Measurements from ENCODE around the gene SH3YL1. TPM values are rescaled to one million over a fixed set of nuclear protein-coding genes. Genes with fewer than 3 reads are reported as not detected.

SH3YL1 gene
- total and polyA plus RNA-seq, 3 experiments from 2014 or later: 16.6 to 21.8 (median 19.7) TPM

DNA sequence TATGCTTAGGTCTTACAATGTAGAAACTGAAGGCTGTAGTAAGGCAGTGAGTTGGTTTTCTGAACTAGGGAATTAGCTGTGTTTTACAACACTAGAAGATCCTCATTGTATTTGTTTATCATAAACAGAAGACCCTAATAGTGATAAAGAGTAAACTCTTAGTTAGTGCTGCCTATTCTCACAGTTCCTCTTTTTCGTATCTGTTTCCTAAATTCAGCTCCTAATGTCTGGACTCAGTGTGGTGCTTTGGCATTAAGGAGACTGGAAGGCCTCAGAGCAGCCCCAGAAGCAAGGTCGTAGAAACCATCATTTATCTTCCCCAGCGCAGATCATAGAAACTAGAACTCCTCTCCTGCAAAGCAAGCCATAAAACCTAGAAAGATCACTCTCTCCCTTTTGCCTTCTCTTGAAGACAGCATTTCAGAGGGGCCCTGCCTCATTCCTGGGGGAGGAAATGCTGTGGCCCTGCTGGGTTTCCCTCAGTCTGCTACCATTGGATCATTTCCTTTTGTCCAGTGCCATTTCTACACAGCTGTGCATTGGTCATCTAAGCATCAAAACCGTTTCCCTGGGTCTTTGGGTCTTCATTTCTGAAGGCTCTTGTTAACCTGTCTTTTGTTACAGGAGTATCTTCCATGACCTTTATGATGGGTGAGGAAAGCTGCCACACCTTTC, 5.7 kb upstream of the SH3YL1 start:
- Histone ChIP-seq H3K9me3 (ENCODE audit: low read length) (no peaks in the 10 kb centered on the region), H3K36me3 (ENCODE audit: insufficient read depth, low read length) (peaks cover 21% of the 10 kb centered on the region), H3K27me3 (ENCODE audit: insufficient read depth, low read length, poor library complexity, severe bottlenecking) (no peaks in the 10 kb centered on the region), H3K4me3 (ENCODE audit: low read length) (no peak overlapping the region), H3K4me1 (ENCODE audit: insufficient read depth, low read length) (peaks cover 43% of the 10 kb centered on the region), H3K27ac (ENCODE audit: low read depth, low read length) (no peak overlapping the region)
- Mint-ChIP-seq H3K9me3 (no peaks in the 10 kb centered on the region), H3K27me3 (no peaks in the 10 kb centered on the region), H3K4me3 (peak overlapping the region in 1 of 7 donors; percentile 19), H3K27ac (peak overlapping the region in 2 of 8 donors; percentile 55 to 71), H3K4me1 (peaks cover 55 to 88% (median 63%) of the 10 kb centered on the region in 3 donors), H3K36me3 (peaks cover 0 to 60% (median 8%) of the 10 kb centered on the region in 3 donors)
- ChIA-PET CTCF (no interaction called here), POLR2A (no interaction called here)
- DNase-seq: no peak

DNA sequence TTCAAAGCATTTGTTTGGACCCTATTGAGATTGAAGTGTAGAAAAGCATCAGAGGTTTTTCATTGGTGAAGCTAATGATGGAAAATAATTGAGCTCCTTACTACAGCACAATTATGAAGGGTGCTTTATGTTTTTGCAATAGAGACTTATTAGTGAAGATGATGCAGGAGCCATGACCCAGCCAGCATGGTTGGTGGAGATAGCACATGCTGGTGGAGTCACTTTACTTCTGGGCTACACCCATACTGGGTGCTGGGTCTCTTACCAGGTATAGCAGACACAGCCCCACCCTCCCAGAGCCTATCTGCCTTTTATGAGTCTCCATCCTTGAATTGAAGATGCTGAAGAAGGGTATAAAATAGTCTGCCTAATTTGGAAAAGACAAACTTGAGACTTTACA, 4.5 kb upstream of the SH3YL1 start:
- H3K4me3 ChIP-seq (ENCODE audit: low read length): no peak overlapping the region
- no peaks in the 10 kb centered on the region for H3K27me3 ChIP-seq (ENCODE audit: insufficient read depth, low read length, poor library complexity, severe bottlenecking)
- H3K4me1 ChIP-seq (ENCODE audit: insufficient read depth, low read length): peaks cover 49% of the 10 kb centered on the region
- H3K36me3 ChIP-seq (ENCODE audit: insufficient read depth, low read length): peaks cover 15% of the 10 kb centered on the region
- H3K9me3 ChIP-seq (ENCODE audit: low read length): no peaks in the 10 kb centered on the region
- ChIA-PET POLR2A (no interaction called here), CTCF (no interaction called here)
- Mint-ChIP-seq H3K9me3 (no peaks in the 10 kb centered on the region), H3K4me3 (no peak overlapping the region), H3K27me3 (no peaks in the 10 kb centered on the region), H3K4me1 (peaks cover 56 to 88% (median 63%) of the 10 kb centered on the region in 3 donors), H3K27ac (peak overlapping the region in 2 of 8 donors; percentile 37 to 38), H3K36me3 (peaks cover 0 to 53% (median 8%) of the 10 kb centered on the region in 3 donors)
- H3K27ac ChIP-seq (ENCODE audit: low read depth, low read length): no peak overlapping the region
- DNase-seq: no peak

DNA sequence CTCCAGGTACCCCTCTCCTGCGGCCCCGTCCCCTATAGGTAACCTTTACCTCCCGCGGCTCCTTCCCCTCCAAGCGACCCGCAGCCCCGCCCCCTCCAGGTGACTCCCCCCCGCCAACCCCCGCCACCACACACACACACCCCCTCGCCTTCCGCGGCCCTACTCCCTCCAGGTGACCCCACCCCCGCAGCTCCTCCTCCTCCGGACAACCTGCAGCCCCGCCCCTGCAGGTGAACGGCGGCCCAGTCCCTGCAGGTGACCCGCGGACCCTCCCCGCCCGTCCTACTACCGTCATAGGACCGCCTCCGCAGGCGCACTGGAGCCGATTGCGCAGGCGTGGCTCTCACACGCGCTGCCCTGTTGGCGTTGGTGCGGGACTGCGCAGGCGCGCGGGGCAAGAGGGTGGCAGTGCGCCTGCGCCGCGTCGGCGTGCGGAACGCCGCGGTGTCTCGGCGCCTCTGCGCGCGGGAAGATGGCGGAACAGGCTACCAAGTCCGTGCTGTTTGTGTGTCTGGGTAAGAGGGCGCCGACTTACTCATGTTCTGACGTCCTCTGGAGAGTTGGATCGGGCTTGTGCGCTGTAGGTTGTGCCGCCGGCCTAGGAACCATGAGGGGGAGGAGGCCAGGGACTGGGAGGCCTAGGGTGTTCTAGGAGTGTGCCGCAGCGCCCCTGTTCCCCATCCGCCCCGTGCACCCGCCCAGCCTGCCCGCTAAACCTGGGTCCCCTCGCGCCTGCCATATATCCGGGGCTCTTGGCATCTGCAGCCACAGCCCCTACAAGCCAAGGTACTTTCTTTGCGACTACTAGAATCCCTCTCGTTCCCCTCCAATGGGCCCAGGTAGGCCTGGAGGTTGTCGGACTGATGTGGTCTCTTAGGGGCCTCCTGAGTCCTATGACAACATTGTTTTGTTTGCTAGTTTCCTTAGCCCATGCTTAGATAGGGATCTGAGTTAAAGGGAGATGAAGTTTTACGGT, 949 bp upstream of the SH3YL1 start, which contains the start of gene ACP1:
Gene ACP1, plus strand, starts transcription at position 455 of the 976 bp plus-strand sequence. Its CDS starts 18 bp downstream, at position 473.
- H3K4me3 ChIP-seq (ENCODE audit: low read length): peak within 1 kb of the TSS; percentile 93
- H3K27me3 ChIP-seq (ENCODE audit: insufficient read depth, low read length, poor library complexity, severe bottlenecking): no peaks in the 10 kb centered on the region
- Mint-ChIP-seq H3K4me1 (peaks cover 41 to 74% (median 54%) of the 10 kb centered on the region in 3 donors), H3K27me3 (peaks cover 0 to 2% of the 10 kb centered on the region in 2 donors), H3K36me3 (peaks cover 0 to 25% (median 2%) of the 10 kb centered on the region in 3 donors), H3K9me3 (no peaks in the 10 kb centered on the region), H3K4me3 (peak within 1 kb of the TSS; percentile 90 to 96 (median 92)), H3K27ac (peak within 1 kb of the TSS; percentile 94 to 99 (median 96))
- CTCF ChIA-PET: no interaction called here
- H3K9me3 ChIP-seq (ENCODE audit: low read length): no peaks in the 10 kb centered on the region
- DNase-seq: peak; percentile 94 to 97 (median 95)
- peak within 1 kb of the TSS; percentile 92 for H3K27ac ChIP-seq (ENCODE audit: low read depth, low read length)
- H3K36me3 ChIP-seq (ENCODE audit: insufficient read depth, low read length): no peaks in the 10 kb centered on the region
- peaks cover 47% of the 10 kb centered on the region for H3K4me1 ChIP-seq (ENCODE audit: insufficient read depth, low read length)
- POLR2A ChIA-PET: no interaction called here

DNA sequence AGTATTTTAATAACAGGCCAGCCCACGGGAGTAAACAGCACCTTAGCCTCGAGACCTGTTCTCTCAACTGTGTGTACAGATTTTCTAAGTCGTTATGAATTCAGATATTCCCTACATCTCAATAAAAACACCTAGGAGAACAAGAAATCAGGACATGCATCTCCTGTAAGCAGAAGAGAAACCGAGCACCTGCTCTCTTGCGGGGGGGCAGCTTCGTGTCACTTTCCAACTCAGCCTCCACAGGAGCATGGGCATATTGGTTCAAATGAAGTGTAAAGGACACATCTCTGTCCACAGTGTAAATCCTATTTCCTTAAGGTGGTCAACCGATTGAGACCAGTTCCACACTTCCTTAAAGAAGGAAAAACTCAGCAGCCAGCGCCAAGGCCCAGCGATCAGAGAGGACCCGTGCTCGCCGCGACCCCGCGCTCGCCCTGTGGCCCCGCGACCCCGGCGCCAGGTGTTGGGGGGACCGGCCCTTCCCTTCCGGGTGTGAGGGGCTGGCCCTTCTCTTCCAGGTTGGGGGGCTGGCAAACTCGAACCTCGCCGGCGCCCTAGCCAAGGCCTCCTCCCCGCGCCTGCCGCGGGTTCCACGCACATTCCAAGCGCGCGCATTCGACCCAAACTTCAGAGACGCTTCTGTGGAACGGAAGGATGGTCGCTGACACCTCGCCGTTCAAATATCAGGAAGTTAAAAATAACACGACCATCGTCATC, 652 bp downstream of the SH3YL1 start:
- peaks cover 2 to 25% (median 13%) of the 10 kb centered on the region in 3 donors for H3K36me3 Mint-ChIP-seq
- H3K27me3 Mint-ChIP-seq: peaks cover 0 to 2% of the 10 kb centered on the region in 2 donors
- H3K4me3 Mint-ChIP-seq: peak overlapping the region; percentile 74 to 95 (median 91)
- ChIA-PET CTCF (no interaction called here), POLR2A (no interaction called here)
- no peaks in the 10 kb centered on the region for H3K27me3 ChIP-seq (ENCODE audit: insufficient read depth, low read length, poor library complexity, severe bottlenecking)
- H3K9me3 ChIP-seq (ENCODE audit: low read length): no peaks in the 10 kb centered on the region
- H3K4me1 Mint-ChIP-seq: peaks cover 29 to 60% (median 42%) of the 10 kb centered on the region in 3 donors
- H3K36me3 ChIP-seq (ENCODE audit: insufficient read depth, low read length): no peaks in the 10 kb centered on the region
- H3K4me3 ChIP-seq (ENCODE audit: low read length): peak overlapping the region; percentile 72
- H3K9me3 Mint-ChIP-seq: peaks cover 0 to 9% (median 5%) of the 10 kb centered on the region in 5 donors
- peak overlapping the region; percentile 85 to 99 (median 88) for H3K27ac Mint-ChIP-seq
- no peak for DNase-seq
- no peak overlapping the region for H3K27ac ChIP-seq (ENCODE audit: low read depth, low read length)
- peaks cover 39% of the 10 kb centered on the region for H3K4me1 ChIP-seq (ENCODE audit: insufficient read depth, low read length)

DNA sequence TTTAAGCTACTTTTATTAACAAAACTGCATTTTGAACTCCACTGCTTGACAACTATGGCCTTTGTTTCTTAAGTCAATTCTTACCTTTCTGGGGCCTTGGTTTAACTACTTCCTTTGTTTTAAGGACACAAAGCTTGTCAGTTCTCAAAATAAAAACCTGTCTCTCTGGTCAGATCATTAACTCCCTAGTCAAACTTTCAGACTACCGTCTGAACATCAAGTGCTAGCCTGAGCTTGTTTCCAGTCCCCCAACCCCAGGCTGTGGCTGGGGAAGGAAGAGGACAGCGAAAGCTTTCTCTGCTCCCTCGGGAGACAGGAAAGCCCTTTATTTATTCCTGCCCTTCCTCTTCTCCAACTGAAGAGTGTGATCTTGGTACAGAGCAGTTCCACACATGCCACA, 1.7 kb downstream of the SH3YL1 start:
- no peak overlapping the region for H3K27ac ChIP-seq (ENCODE audit: low read depth, low read length)
- H3K27ac Mint-ChIP-seq: peak overlapping the region in 6 of 8 donors; percentile 49 to 94 (median 86)
- peaks cover 0 to 2% of the 10 kb centered on the region in 2 donors for H3K27me3 Mint-ChIP-seq
- no peaks in the 10 kb centered on the region for H3K9me3 ChIP-seq (ENCODE audit: low read length)
- peak overlapping the region in 3 of 7 donors; percentile 60 to 92 (median 74) for H3K4me3 Mint-ChIP-seq
- no peaks in the 10 kb centered on the region for H3K36me3 ChIP-seq (ENCODE audit: insufficient read depth, low read length)
- no peaks in the 10 kb centered on the region for H3K27me3 ChIP-seq (ENCODE audit: insufficient read depth, low read length, poor library complexity, severe bottlenecking)
- no peak overlapping the region for H3K4me3 ChIP-seq (ENCODE audit: low read length)
- POLR2A ChIA-PET: no interaction called here
- H3K4me1 ChIP-seq (ENCODE audit: insufficient read depth, low read length): peaks cover 28% of the 10 kb centered on the region
- CTCF ChIA-PET: interaction anchor here (0.8 kb wide), 1 partner anchor 28 kb away, joined by 3 read pairs; no protein-coding TSS in a partner anchor
- peaks cover 2 to 19% (median 18%) of the 10 kb centered on the region in 3 donors for H3K36me3 Mint-ChIP-seq
- peaks cover 22 to 49% (median 33%) of the 10 kb centered on the region in 3 donors for H3K4me1 Mint-ChIP-seq
- peaks cover 0 to 13% (median 7%) of the 10 kb centered on the region in 5 donors for H3K9me3 Mint-ChIP-seq
- no peak for DNase-seq

DNA sequence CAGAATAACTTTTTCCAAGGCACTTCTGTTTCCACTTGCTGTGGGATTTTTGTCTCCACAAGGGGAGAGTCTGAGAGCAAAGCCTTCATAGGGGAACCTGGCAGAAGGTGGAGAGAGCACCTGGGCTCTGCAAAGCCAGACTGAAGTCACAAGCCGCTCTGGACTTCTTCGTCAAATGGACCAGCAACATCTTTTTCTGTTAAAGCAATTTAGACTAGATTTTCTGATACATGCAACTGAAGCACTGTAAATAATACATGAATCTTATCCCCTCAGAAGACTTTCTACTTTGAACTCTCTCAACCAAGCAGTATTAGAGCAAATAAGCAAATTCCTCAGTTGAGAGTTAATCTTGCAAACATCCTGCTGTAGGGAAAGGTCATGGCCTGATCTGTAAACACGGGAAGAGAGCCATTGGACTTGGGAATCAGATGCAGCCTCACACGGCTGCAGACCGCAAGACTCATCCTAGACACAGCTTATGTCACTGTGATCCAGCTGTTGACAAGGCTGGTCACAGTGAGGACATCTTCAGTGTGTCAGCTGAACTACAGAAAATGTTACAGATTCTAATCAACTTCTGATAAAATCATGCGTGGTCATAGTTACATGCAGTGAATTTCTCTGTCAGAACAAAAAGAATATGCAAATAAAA, 3.2 kb downstream of the SH3YL1 start:
- POLR2A ChIA-PET: no interaction called here
- no peak overlapping the region for H3K4me3 ChIP-seq (ENCODE audit: low read length)

DNA sequence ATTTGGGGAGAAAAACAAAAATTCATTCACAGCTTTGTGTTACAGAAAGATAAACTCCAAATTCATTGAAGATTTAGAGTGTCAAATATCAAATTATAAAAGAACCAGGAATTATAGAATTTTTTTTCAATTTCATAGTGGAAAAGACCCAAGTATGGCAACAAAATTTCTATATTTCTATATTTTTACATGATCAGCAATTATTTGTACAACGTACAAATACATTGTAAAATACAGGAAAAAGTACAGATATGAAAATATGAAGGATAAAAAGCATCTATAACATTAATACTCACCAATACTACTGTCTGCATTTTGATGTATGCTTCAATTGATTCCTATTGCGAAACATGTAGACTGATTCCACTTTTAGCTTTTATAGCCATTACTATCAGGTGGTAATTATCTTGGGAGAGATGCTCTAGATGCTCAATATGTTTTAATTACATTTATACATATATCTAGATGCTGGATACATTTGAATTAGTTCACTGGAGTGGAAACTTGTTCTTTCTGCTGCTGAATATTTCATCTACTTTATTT, 4.0 kb downstream of the SH3YL1 start:
- DNase-seq: no peak
- H3K27me3 Mint-ChIP-seq: peaks cover 0 to 2% of the 10 kb centered on the region in 2 donors
- no peaks in the 10 kb centered on the region for H3K9me3 ChIP-seq (ENCODE audit: low read length)
- no peaks in the 10 kb centered on the region for H3K27me3 ChIP-seq (ENCODE audit: insufficient read depth, low read length, poor library complexity, severe bottlenecking)
- ChIA-PET CTCF (no interaction called here), POLR2A (no interaction called here)
- peaks cover 0 to 18% (median 15%) of the 10 kb centered on the region in 3 donors for H3K36me3 Mint-ChIP-seq
- H3K27ac Mint-ChIP-seq: peak overlapping the region in 1 of 8 donors; percentile 46
- no peak overlapping the region for H3K27ac ChIP-seq (ENCODE audit: low read depth, low read length)
- no peak overlapping the region for H3K4me3 ChIP-seq (ENCODE audit: low read length)
- no peak overlapping the region for H3K4me3 Mint-ChIP-seq
- H3K4me1 ChIP-seq (ENCODE audit: insufficient read depth, low read length): peaks cover 8% of the 10 kb centered on the region
- peaks cover 0 to 13% (median 7%) of the 10 kb centered on the region in 5 donors for H3K9me3 Mint-ChIP-seq
- no peaks in the 10 kb centered on the region for H3K36me3 ChIP-seq (ENCODE audit: insufficient read depth, low read length)
- H3K4me1 Mint-ChIP-seq: peaks cover 11 to 26% (median 11%) of the 10 kb centered on the region in 3 donors

More for the DNA sequence above, 3.2 kb downstream of the SH3YL1 start:
- Mint-ChIP-seq H3K4me3 (peak overlapping the region in 1 of 7 donors; percentile 22), H3K9me3 (peaks cover 0 to 13% (median 7%) of the 10 kb centered on the region in 5 donors), H3K27ac (no peak overlapping the region), H3K36me3 (peaks cover 0 to 18% (median 18%) of the 10 kb centered on the region in 3 donors), H3K4me1 (peaks cover 13 to 34% (median 18%) of the 10 kb centered on the region in 3 donors), H3K27me3 (peaks cover 0 to 2% of the 10 kb centered on the region in 2 donors)
- Histone ChIP-seq H3K4me1 (ENCODE audit: insufficient read depth, low read length) (peaks cover 14% of the 10 kb centered on the region), H3K36me3 (ENCODE audit: insufficient read depth, low read length) (no peaks in the 10 kb centered on the region), H3K9me3 (ENCODE audit: low read length) (no peaks in the 10 kb centered on the region), H3K27ac (ENCODE audit: low read depth, low read length) (no peak overlapping the region), H3K27me3 (ENCODE audit: insufficient read depth, low read length, poor library complexity, severe bottlenecking) (no peaks in the 10 kb centered on the region)
- CTCF ChIA-PET: no interaction called here
- DNase-seq: no peak
